ENCODE results near the gene CLEC3B.
A peak's percentile ranks its signal among the peaks of the same experiment; 100 is the strongest.
"Not testable (repeated sequence)": the region's sequence is repeated elsewhere in the genome, so short reads cannot be mapped to it uniquely, and the experiment has no call there.

The CLEC3B gene

GRCh38 chr3:45026038-45026437 is at the start of gene CLEC3B:
Gene CLEC3B (plus strand): TSS chr3:45026303. CDS start chr3:45026363, 60 bp downstream.
- peak; percentile 20 for DNase-seq (ENCODE audit: low read depth)

- DNase-seq (ENCODE audit: low read depth), result peak; percentile 26
Measured at GRCh38 chr3:44981220-44981619, 44.9 kb upstream of the CLEC3B start.

DNA sequence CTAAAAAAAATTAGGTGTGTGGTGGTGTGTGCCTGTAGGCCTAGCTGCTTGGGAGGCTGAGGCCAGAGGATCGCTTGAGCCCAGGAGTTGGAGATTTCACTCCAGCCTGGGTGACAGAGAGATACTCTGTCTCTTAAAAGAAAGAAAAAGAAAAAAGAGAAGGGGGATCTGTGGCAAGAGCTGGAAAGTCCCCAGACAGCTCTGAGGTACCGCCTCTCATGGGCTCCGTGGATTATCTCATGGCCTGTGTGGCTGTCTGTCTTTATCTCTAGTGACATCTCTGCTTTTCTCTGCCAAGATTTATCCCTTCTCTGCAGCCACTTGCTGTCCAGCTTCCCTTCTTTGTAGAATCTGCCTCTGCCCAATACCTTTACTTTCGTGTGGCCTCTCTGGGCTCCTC is 44.4 kb upstream of the CLEC3B start:
- DNase-seq (ENCODE audit: low read depth), result no peak

DNA sequence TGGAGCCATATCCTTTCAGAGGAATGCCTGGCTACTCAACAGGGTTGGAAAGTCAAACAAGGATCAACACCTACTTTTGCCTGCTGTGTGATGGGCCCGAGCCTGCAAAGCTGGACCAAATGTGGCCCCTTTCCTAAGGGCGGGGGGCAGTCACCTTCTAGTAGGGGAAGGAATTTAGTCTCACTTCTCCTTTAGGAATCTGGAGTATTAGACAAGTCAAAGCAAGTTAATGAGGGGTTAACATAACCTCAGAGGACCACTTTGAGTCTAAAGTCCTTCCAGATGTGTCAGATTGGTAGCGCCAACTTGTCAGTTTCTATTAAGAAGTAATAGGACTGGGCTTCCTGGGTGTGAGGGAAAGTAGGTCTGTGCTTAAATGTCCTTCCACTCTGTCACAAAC is 43.3 kb upstream of the CLEC3B start:
- DNase-seq (ENCODE audit: low read depth), result no peak

DNA sequence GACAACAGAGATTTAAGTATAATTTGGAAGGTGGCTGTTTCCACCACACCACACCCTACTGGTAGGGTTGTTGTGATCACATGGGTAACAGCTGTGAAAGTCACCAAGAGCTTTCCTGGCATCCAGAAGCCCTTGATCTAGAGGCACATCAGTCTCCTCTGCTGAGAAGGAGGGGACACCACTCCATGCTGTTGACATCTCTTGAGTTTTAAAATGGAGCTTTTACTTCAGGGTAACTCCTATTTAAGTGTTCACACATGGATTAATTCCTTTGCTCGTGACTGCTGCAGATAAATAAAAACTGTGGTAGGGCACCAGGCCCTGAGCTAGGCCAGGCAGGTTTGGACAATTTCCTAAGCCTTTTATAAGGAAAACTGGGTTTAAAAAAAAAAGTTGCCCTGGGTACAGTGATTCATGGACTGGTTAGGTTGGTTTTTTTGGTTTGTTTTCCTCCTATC is 42.6 kb upstream of the CLEC3B start:
- DNase-seq (ENCODE audit: low read depth), result no peak

DNA sequence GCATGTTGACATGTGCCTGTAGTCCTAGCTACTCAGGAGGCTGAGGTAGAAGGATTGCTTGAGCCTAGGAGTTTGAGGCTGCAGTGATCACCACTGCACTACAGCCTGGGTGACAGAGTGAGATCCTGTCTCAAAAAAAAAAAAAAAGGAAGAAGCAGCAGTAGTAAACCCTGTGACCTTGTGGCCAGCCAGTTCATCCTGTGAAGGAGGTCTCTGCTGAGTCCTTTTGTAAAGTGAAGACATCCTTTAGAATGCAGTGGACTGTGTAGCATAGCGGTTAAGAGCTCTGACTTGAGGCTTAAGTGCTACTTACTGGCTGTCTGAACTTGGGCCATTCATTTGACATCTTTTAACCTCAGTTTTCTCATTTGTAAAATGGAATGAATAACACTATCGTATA is 41.8 kb upstream of the CLEC3B start:
- DNase-seq (ENCODE audit: low read depth), result no peak

DNA sequence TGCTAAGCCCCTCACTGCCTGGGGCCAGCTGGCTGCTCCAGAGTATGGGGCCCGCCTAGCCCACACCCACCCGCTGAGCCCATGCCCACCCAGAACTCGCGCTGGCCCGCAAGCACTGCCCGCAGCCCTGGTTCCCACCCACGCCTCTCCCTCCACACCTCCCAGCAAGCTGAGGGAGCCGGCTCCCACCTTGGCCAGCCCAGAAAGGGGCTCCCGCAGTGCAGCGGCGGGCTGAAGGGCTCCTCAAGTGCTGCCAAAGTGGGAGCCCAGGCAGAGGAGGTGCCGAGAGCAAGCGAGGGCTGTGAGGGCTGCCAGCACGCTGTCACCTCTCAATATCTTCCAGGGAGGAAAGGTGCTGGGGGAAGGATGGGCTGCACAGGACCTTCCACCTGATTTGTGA is 39.8 kb upstream of the CLEC3B start:
- DNase-seq (ENCODE audit: low read depth), result not testable (repeated sequence)

DNA sequence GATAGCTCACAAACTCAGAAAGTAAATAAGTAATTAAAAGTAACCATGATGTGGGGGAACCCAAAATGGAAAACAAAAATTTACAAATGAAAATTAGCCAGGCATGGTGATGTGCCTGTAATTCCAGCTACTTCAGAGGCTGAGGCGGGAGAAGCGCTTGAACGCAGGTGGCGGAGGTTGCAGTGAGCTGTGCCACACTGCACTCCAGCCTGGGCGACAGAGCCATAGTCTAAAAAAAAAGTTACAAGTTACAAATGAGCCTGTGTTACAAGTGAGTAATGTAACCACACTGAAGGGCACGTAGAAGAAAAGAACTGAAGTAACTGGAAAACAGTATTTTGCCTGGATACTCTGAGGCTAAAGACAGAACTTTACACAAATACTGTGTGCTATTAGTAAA is 38.8 kb upstream of the CLEC3B start:
- no peak for DNase-seq (ENCODE audit: low read depth)

- peak; percentile 44 for DNase-seq (ENCODE audit: low read depth)
Measured at GRCh38 chr3:44988073-44988472, 38.0 kb upstream of the CLEC3B start.

DNA sequence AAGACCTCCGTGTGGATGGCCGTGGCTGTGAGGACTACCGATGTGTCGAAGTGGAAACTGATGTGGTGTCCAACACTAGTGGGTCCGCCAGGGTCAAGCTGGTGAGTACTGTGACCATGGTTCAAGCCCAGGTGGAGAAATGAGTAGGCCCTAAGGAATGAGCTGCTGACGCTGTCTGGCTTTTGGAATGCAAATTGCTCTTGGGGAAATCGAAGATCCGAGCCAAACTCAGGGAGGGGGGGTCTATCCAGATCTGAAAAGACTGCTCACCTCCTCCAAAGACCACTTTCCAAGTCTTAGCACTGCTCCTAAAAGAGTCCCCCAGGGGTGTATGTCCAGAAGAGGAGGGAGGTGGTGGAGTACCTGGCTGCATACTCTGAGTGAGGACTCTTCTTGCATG is 37.0 kb upstream of the CLEC3B start:
- DNase-seq (ENCODE audit: low read depth), result no peak

- no peak for DNase-seq (ENCODE audit: low read depth)
Measured at GRCh38 chr3:44989636-44990373, 36.3 kb upstream of the CLEC3B start.

- no peak for DNase-seq (ENCODE audit: low read depth)
Measured at GRCh38 chr3:44991326-44991725, 34.8 kb upstream of the CLEC3B start.

GRCh38 chr3:44992555-44993470 is 33.3 kb upstream of the CLEC3B start:
- DNase-seq (ENCODE audit: low read depth), result peak; percentile 53

DNA sequence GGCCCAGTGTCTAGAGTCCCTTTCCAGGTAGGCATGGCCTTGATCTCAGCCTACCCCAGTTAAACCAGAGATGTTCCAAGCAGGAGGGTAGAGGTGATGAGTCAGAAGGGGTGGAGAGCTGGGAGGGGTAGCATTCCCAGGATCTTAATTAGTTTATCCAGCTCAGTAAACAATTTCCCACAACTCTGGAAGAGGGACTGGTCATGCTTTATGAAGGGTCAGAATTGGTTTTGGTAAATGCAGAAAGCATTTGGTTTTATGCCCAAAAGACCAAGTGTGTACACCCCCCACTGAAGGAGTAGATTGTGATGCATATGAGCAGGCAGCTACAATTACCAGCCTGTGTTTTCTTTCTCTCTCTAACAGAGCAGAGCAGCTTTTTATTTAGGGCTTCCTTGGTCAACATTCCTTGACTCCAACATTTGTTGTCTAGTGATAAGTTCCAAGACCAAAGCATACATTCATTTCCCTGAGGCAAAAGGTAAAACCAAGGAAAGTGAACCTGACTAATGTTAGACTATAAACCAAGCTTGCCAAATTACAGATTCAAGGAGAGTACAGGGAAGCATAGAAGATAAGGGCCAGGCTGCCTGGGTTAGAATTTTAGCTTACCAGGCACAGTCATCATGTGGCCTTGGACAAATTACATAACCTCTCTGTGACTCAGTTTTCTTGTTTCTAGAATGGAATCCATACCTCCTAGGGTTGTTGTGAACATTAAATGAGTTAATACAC is 32.5 kb upstream of the CLEC3B start:
- DNase-seq (ENCODE audit: low read depth), result peak; percentile 65

DNA sequence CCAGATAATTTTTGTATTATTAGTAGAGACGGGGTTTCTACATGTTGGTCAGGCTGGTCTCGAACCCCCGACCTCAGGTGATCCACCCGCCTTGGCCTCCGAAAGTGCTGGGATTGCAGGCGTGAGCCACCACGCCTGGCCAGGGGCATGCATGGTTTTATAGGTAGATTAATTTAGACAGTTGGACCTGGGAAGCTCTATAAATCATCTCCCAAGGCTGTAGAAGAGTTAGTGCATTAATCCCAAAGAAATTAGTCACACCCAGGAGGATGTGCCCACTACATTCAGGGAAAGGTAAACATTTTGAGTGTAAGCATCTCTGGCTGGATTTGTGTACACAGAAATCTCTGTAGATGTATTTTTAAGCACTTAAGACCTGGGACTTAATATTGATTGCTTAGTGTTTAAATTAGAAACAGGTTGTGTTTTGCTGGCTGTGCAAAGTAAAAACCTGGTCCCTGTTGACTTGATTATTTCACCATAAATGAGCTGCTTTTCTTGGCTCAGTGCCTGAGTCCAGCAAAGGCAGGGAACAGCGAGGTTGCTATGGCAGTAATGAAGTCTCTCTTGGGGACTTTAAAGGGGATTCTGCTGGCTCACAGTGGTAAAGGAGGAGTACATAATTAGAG is 30.8 kb upstream of the CLEC3B start:
- DNase-seq (ENCODE audit: low read depth), result peak; percentile 21

GRCh38 chr3:44996556-44996969 is 29.5 kb upstream of the CLEC3B start:
- DNase-seq (ENCODE audit: low read depth), result no peak

DNA sequence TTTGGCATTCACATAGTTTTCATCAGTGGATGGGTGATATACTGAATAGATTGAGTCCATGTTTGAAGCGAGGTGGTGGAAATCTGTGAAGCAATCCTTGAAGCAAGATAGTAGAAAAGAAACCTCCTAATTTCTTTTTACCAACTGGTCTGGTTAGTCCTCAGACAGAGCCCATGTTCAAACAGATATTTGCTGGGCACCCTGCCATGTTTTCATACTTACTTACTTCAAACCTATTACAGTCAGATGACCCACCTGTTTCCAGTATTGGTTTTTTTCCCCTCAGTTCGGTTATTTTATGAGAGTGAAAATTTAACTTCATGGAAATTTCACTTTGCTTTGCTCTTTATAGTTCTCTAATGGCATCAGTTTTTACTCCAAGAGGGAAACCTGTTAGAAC is 26.3 kb upstream of the CLEC3B start:
- DNase-seq (ENCODE audit: low read depth), result no peak

- no peak for DNase-seq (ENCODE audit: low read depth)
Measured at GRCh38 chr3:45000823-45001222, 25.3 kb upstream of the CLEC3B start.

DNA sequence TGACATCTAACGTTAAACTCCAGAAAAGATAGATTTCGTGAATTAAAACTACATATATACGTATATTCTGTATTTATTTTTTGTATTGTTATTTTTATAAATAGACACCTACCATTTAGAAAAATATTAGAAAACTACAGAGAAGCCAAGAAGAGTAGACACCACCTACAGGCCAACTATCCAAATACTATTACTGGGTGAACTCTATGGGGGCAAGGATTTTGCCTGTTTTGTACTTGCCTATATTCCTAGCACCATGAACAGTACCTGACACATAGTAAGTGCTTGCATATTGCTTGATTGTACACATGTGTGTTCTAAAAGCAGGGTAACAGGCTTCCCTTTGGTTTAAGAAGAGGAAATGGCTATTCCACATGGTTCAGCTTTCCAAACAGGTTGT is 24.4 kb upstream of the CLEC3B start:
- DNase-seq (ENCODE audit: low read depth), result no peak

- no peak for DNase-seq (ENCODE audit: low read depth)
Measured at GRCh38 chr3:45002139-45002660, 23.9 kb upstream of the CLEC3B start.

- no peak for DNase-seq (ENCODE audit: low read depth)
Measured at GRCh38 chr3:45002720-45003119, 23.4 kb upstream of the CLEC3B start.

DNA sequence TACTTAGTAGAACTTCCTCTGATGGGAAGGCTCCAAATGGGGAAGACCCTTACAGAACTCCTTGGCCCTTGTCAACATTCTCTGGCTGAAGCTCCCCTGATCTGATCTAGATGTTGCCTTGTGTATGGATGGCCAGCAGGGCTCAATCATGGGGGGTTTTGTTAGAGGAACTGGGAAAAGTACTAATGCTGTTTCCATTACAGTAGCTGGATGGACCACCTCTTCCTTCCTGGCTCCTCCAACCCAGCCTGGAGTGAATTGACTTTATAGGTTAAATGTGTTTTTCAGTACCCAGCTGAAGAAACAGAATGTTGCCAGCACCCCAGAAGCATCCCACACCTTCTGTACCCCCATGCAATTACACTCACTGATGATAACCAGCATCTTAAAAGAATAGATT is 22.7 kb upstream of the CLEC3B start:
- no peak for DNase-seq (ENCODE audit: low read depth)
